K562 (cell line): Measurements from ENCODE around the gene PRKAR2B. TPM values are rescaled to one million over a fixed set of nuclear protein-coding genes. Genes with fewer than 3 reads are reported as not detected.

Experiments
- FOS ChIP-seq: IDR thresholded peaks from 3 replicates; pipeline ENCODE4 v1.6.1; 2011; ENCODE audit not compliant: insufficient read length; ENCODE audit errors: extremely low read depth
- FOXJ3 ChIP-seq: sonication (generic); formaldehyde crosslinking; IDR thresholded peaks from 2 replicates; pipeline ENCODE4 v1.4.0; 2020; ENCODE audit warnings: mild to moderate bottlenecking, missing genetic modification reagents
- FOXP1 ChIP-seq: sonication (generic); formaldehyde crosslinking; IDR thresholded peaks from 2 replicates; pipeline ENCODE4 v1.8.0; 2022; ENCODE audit warnings: mild to moderate bottlenecking, missing genetic modification reagents
- GABPB1 ChIP-seq: sonication (generic); formaldehyde crosslinking; IDR thresholded peaks from 2 replicates; pipeline ENCODE4 v1.8.0; 2022; ENCODE audit warnings: mild to moderate bottlenecking, missing genetic modification reagents
- HNRNPK ChIP-seq: fragments of 200-400 bp; formaldehyde crosslinking; IDR thresholded peaks from one replicate; pipeline ENCODE4 v1.6.1; 2018; ENCODE audit warnings: mild to moderate bottlenecking, low read depth, low read length; ENCODE audit not compliant: poor library complexity, severe bottlenecking
- HNRNPLL ChIP-seq: fragments of 200-400 bp; formaldehyde crosslinking; IDR thresholded peaks from 2 replicates; pipeline ENCODE4 v1.6.1; 2017; ENCODE audit warnings: low read length, low read depth, mild to moderate bottlenecking; ENCODE audit not compliant: poor library complexity, severe bottlenecking
- MXD1 ChIP-seq: fragments of 250-450 bp; sonication (Bioruptor Pico); IDR thresholded peaks from 2 replicates; pipeline ENCODE4 v1.8.0; 2021; ENCODE audit warnings: borderline replicate concordance, mild to moderate bottlenecking, moderate library complexity; ENCODE audit not compliant: poor library complexity, severe bottlenecking
- RREB1 ChIP-seq: fragments of 250-450 bp; sonication (Bioruptor Pico); IDR thresholded peaks from 2 replicates; pipeline ENCODE4 v1.4.0; 2020
- SRSF1 ChIP-seq: fragments of 200-400 bp; formaldehyde crosslinking; IDR thresholded peaks from 2 replicates; pipeline ENCODE4 v1.6.1; 2017; ENCODE audit warnings: mild to moderate bottlenecking, low read depth, low read length, moderate library complexity
- TAF1 ChIP-seq: IDR thresholded peaks from 2 replicates; pipeline ENCODE4 v1.6.1; 2011; ENCODE audit warnings: mild to moderate bottlenecking, low read length, moderate library complexity; ENCODE audit not compliant: insufficient read depth, control insufficient read depth, severe bottlenecking; ENCODE audit errors: extremely low read depth
- TRIM25 ChIP-seq: fragments of 450-650 bp; IDR thresholded peaks from 2 replicates; pipeline ENCODE4 v1.7.0; 2016; ENCODE audit warnings: borderline replicate concordance
- XRCC4 ChIP-seq: IDR thresholded peaks from one replicate; pipeline ENCODE4 v1.6.1; 2011; ENCODE audit not compliant: insufficient read depth, insufficient read length; ENCODE audit errors: extremely low read depth
- ZFX ChIP-seq: sonication (generic); formaldehyde crosslinking; IDR thresholded peaks from 2 replicates; pipeline ENCODE4 v1.8.0; 2022; ENCODE audit warnings: mild to moderate bottlenecking, missing genetic modification reagents, moderate library complexity
- ZNF384 ChIP-seq: IDR thresholded peaks from 2 replicates; pipeline ENCODE4 v1.6.1; 2012; ENCODE audit warnings: low read depth, low read length, improper control_type of control experiment
- ZNF449 ChIP-seq: fragments of 250-450 bp; sonication (Bioruptor Pico); IDR thresholded peaks from 2 replicates; pipeline ENCODE4 v1.8.0; 2022; ENCODE audit warnings: moderate library complexity, mild to moderate bottlenecking, inconsistent platforms
- ZNF695 ChIP-seq: fragments of 450-650 bp; formaldehyde crosslinking; IDR thresholded peaks from 2 replicates; pipeline ENCODE4 v1.4.0; 2020; ENCODE audit warnings: mild to moderate bottlenecking, moderate library complexity
- ZNF707 ChIP-seq: fragments of 250-450 bp; sonication (Bioruptor Pico); conservative IDR thresholded peaks from 2 replicates; pipeline ENCODE4 v1.8.0; 2022; ENCODE audit warnings: inconsistent platforms, mild to moderate bottlenecking, moderate library complexity
- polyA plus RNA-seq, 8 experiments: library from polyadenylated mRNA; depleted of rRNA in 4 of 8; stranded (reverse) in 5 of 8; unstranded in 3 of 8; fragments of >200 nt; fragmentation: Nextera tagmentation in 2 of 8; fragmentation: Illumina TruSeq in 1 of 8; extraction: Ambion mirVana in 2 of 8; extraction: Trizol in 1 of 8; gene quantifications; 2 replicates each; pipeline versions ENCODE4 v1.2.1 to v1.2.3, GENCODE V29; 2011 to 2014; ENCODE audit warnings: inconsistent platforms in 1 of 8, missing spikeins in 1 of 8
- total RNA-seq, 7 experiments: library from RNA; depleted of rRNA in 6 of 7; stranded (reverse); fragments of >200 nt in 6 of 7; fragmentation: Illumina TruSeq in 2 of 7; extraction: Trizol in 2 of 7; gene quantifications; 2 replicates each; pipeline versions ENCODE4 v1.2.1 to v1.2.3, GENCODE V29; 2011 to 2021; ENCODE audit warnings: low replicate concordance in 1 of 7

Gene PRKAR2B
- total and polyA plus RNA-seq, 9 of the 15 experiments (the other 6 are each of a cell fraction or from before 2014, with no cell fraction given): 59.0 to 173 (median 129) TPM

- no peak for TF ChIP-seq ZNF707 (CRISPR knock-in tag)
- no peak for TF ChIP-seq HNRNPK
- TF ChIP-seq FOXJ3 (CRISPR knock-in tag): 0 out of 2 replicates have a peak, but pooled peaks have one; percentile 16
- no peak for TF ChIP-seq RREB1 (CRISPR knock-in tag)
- no peak for TF ChIP-seq FOXP1 (CRISPR knock-in tag)
- TF ChIP-seq ZNF384: 0 out of 2 replicates have a peak, but pooled peaks have one; percentile 7
- TF ChIP-seq TAF1: no peak
- 0 out of 2 replicates have a peak, but pooled peaks have one; percentile 13 for TF ChIP-seq ZFX (CRISPR knock-in tag)
- no peak for TF ChIP-seq GABPB1 (CRISPR knock-in tag)
- no peak for TF ChIP-seq MXD1 (CRISPR knock-in tag)
- TF ChIP-seq XRCC4: no peak
- TF ChIP-seq HNRNPLL: no peak
- TF ChIP-seq SRSF1: no peak
- no peak for TF ChIP-seq ZNF449 (CRISPR knock-in tag)
- TF ChIP-seq TRIM25: no peak
- no peak for TF ChIP-seq ZNF695 (CRISPR knock-in tag)
- no peak for TF ChIP-seq FOS
Measured at GRCh38 chr7:107108793-107109371, 64.4 kb downstream of the PRKAR2B start (continued).
